Stimulated activated CD8-positive, alpha-beta memory T cell treated with anti-CD3 and anti-CD28 coated beads, Interleukin-4, amount 100 ng/mL, for 1 hour (primary cell): ENCODE data around the gene CABLES1.
"Not testable (repeated sequence)": the region's sequence is repeated elsewhere in the genome, so short reads cannot be mapped to it uniquely, and the experiment has no call there.

Experiments
- DNase-seq, 2 donors: peaks; one replicate each; pipeline ENCODE4 v3.0.0-alpha.2; 2020; ENCODE audit warnings: low read depth in 2 of 2, low spot score in 1 of 2

The CABLES1 gene

GRCh38 chr18:23285581-23285980 lies 150.3 kb downstream of the CABLES1 start:
- not testable (repeated sequence) for DNase-seq

GRCh38 chr18:23291456-23292205 lies 156.3 kb downstream of the CABLES1 start:
- DNase-seq = no peak

GRCh38 chr18:23300231-23300805 lies 165.0 kb downstream of the CABLES1 start:
- no peak for DNase-seq

- no peak for DNase-seq
These were observed 166.7 kb downstream of the CABLES1 start for GRCh38 chr18:23301972-23302371.

- DNase-seq = no peak
These were observed 167.2 kb downstream of the CABLES1 start for GRCh38 chr18:23302511-23302850.

GRCh38 chr18:23302851-23303527 lies 167.7 kb downstream of the CABLES1 start:
- no peak for DNase-seq

GRCh38 chr18:23306822-23307221 lies 171.5 kb downstream of the CABLES1 start:
- no peak for DNase-seq

- no peak for DNase-seq
These were observed 172.4 kb downstream of the CABLES1 start for GRCh38 chr18:23307567-23308295.
